PFSK-1 (cell line): Measurements from ENCODE around the gene ZNF541.

Experiments used
- POLR2AphosphoS5 ChIP-seq: IDR thresholded peaks from 2 replicates; pipeline ENCODE4 v1.6.1; 2012; ENCODE audit warnings: low read depth, mild to moderate bottlenecking, control low read depth, low read length, moderate library complexity
- TF ChIP-seq, protein P1 (sequence below), 2 experiments: IDR thresholded peaks; 2 replicates each; pipeline versions ENCODE4 v1.6.1 to v1.8.0; 2011 to 2012; ENCODE audit warnings: low read depth in 2 of 2, low read length in 2 of 2, control low read depth in 1 of 2, inconsistent platforms in 1 of 2, mild to moderate bottlenecking in 1 of 2, moderate library complexity in 1 of 2; ENCODE audit not compliant: insufficient read depth in 1 of 2

DNA sequence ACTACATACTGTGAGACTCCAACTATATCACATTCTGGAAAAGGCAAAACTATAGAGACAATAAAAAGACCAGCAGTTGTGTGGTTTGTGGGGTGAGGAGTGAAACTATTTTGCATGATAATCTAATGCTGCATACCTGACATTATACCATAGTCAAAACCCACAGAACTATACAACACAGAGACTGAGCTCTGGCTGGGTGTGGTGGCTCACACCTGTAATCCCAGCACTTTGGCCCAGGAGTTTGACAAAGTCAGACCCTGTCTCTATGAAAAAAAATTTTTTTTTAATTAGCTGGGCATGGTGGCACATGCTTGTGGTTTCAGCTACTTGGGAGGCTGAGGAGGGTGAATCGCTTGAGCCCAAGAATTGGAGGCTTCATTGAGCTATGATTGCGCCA lies 11.9 kb downstream of the ZNF541 start:
- TF ChIP-seq, protein P1, sequence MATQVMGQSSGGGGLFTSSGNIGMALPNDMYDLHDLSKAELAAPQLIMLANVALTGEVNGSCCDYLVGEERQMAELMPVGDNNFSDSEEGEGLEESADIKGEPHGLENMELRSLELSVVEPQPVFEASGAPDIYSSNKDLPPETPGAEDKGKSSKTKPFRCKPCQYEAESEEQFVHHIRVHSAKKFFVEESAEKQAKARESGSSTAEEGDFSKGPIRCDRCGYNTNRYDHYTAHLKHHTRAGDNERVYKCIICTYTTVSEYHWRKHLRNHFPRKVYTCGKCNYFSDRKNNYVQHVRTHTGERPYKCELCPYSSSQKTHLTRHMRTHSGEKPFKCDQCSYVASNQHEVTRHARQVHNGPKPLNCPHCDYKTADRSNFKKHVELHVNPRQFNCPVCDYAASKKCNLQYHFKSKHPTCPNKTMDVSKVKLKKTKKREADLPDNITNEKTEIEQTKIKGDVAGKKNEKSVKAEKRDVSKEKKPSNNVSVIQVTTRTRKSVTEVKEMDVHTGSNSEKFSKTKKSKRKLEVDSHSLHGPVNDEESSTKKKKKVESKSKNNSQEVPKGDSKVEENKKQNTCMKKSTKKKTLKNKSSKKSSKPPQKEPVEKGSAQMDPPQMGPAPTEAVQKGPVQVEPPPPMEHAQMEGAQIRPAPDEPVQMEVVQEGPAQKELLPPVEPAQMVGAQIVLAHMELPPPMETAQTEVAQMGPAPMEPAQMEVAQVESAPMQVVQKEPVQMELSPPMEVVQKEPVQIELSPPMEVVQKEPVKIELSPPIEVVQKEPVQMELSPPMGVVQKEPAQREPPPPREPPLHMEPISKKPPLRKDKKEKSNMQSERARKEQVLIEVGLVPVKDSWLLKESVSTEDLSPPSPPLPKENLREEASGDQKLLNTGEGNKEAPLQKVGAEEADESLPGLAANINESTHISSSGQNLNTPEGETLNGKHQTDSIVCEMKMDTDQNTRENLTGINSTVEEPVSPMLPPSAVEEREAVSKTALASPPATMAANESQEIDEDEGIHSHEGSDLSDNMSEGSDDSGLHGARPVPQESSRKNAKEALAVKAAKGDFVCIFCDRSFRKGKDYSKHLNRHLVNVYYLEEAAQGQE (IDR thresholded peaks at IDR 0.05; ENCODE audit: insufficient read depth in 1 of 2, low read depth in 2 of 2, low read length in 2 of 2) = no peak
- TF ChIP-seq POLR2AphosphoS5 = no peak
